Activated naive CD8-positive, alpha-beta T cell (primary cell): ENCODE results near the gene NRXN2.

Source experiments
- H3K27ac Mint-ChIP-seq: one replicate; pipeline ENCODE4 v1.8.0; 2021; ENCODE audit warnings: mixed read lengths
- H3K27me3 Mint-ChIP-seq: one replicate; pipeline ENCODE4 v1.8.0; 2021; ENCODE audit warnings: mixed read lengths
- H3K36me3 Mint-ChIP-seq: one replicate; pipeline ENCODE4 v1.8.0; 2021; ENCODE audit warnings: mixed read lengths
- H3K4me1 Mint-ChIP-seq: one replicate; pipeline ENCODE4 v1.8.0; 2021; ENCODE audit warnings: low read depth, mixed read lengths
- H3K4me3 Mint-ChIP-seq: one replicate; pipeline ENCODE4 v1.8.0; 2021; ENCODE audit warnings: mild to moderate bottlenecking, mixed read lengths
- H3K9me3 Mint-ChIP-seq: one replicate; pipeline ENCODE4 v1.8.0; 2021; ENCODE audit warnings: low read depth, mixed read lengths

The NRXN2 gene

DNA sequence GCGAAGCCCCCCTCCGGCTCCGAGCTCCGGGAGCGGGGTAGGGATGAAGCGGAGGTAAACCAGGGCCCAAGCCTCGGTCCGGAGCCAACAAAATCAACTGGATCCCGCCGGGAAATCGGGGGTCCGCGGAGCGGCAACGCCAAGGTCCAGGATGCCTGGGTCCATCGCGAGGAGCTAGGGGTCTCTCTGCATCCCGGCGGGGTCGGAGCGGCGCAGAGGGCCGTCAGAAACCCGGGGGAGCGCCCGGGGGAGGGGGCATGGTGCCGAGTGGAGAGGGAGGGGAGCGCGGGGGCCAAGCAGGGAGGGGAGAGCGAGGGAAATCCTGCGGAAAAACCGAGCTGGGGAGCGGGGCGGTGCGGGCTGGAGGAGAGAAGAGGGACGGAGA lies 80.1 kb downstream of the NRXN2 start:
- Mint-ChIP-seq H3K27me3 (peaks cover 11% of the 10 kb centered on the region), H3K9me3 (no peaks in the 10 kb centered on the region), H3K27ac (no peak overlapping the region), H3K4me1 (peaks cover 5% of the 10 kb centered on the region), H3K36me3 (no peaks in the 10 kb centered on the region), H3K4me3 (no peak overlapping the region)

DNA sequence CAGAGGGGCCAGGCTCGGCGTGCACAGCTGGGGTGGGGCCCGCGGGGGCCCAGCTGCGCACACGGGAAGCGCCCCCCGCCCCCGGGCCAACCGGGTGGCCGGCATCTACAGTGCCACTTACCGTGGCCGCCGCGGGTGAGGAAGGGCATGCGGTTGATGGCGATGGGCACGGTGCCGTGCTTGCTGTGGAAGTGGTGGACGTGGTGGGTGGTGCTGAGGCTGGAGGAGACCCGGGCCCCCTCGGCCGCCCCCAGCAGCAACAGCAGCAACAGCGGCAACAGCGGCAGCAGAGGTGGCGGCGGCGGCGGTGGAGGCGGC lies 80.6 kb downstream of the NRXN2 start:
- H3K9me3 Mint-ChIP-seq, result no peaks in the 10 kb centered on the region
- no peak overlapping the region for H3K4me3 Mint-ChIP-seq
- H3K4me1 Mint-ChIP-seq, result peaks cover 5% of the 10 kb centered on the region
- no peaks in the 10 kb centered on the region for H3K36me3 Mint-ChIP-seq
- no peak overlapping the region for H3K27ac Mint-ChIP-seq
- peaks cover 11% of the 10 kb centered on the region for H3K27me3 Mint-ChIP-seq

- H3K4me1 Mint-ChIP-seq, result peaks cover 5% of the 10 kb centered on the region
- no peaks in the 10 kb centered on the region for H3K9me3 Mint-ChIP-seq
- H3K36me3 Mint-ChIP-seq, result no peaks in the 10 kb centered on the region
- peaks cover 9% of the 10 kb centered on the region for H3K27me3 Mint-ChIP-seq
- no peak overlapping the region for H3K4me3 Mint-ChIP-seq
- no peak overlapping the region for H3K27ac Mint-ChIP-seq
These were observed 81.2 kb downstream of the NRXN2 start for GRCh38 chr11:64641596-64642417.

GRCh38 chr11:64639885-64640284 lies 83.1 kb downstream of the NRXN2 start:
- peaks cover 13% of the 10 kb centered on the region for H3K27me3 Mint-ChIP-seq
- H3K4me1 Mint-ChIP-seq, result peaks cover 5% of the 10 kb centered on the region
- no peak overlapping the region for H3K4me3 Mint-ChIP-seq
- peaks cover 3% of the 10 kb centered on the region for H3K36me3 Mint-ChIP-seq
- no peaks in the 10 kb centered on the region for H3K9me3 Mint-ChIP-seq
- no peak overlapping the region for H3K27ac Mint-ChIP-seq

DNA sequence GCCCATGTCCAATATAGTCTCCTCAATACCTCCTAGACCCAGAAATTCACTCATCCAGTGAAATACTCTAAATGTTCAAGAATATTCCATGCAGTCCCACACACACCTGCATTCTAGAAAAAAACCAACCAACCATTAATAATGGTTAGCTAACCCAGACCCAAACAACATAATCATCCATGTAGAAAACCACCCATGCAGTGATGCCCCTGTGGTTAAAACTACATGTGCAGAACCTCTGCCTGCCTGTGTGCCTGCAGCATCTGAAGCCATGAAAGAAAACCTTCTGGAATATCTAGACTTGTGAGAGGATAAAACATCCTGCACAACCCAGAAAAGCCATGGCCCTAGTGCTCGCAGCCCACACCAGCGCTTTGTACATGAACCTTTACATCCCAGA lies 84.2 kb downstream of the NRXN2 start:
- Mint-ChIP-seq H3K4me3 (no peak overlapping the region), H3K27ac (no peak overlapping the region), H3K4me1 (peaks cover 8% of the 10 kb centered on the region), H3K27me3 (peaks cover 10% of the 10 kb centered on the region), H3K36me3 (peaks cover 3% of the 10 kb centered on the region), H3K9me3 (no peaks in the 10 kb centered on the region)

DNA sequence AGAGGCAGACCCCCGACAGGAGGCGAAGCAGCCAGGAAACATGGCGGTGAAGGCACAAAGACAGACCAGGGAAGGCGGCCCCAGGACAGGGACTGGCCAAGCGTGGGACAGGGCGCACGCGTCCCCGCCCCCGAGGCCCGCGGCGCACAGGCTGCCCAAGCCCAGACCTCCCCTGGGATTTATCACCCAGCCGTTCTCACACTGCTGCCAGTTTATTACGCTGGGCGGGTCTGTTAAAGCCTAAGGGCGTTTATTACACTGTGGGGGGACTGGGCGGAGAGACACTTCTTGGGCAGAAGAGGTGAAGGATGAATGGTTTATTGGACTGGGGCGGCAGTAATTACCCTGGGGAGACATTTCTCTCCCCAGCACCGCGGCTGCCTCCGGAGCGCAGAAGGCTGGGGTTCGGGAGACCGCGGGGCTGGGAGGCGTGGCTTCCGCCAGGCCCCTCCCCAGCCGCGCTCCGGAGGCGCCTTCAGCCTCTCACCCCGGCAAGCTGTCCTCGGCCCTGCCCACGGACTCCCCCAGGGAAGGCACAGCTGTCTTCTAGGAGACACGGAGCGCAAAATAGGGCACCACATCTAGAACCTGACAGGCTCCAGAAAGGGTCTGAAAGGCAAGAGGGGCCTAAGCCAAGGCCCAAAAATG lies 84.9 kb downstream of the NRXN2 start:
- Mint-ChIP-seq H3K27ac (no peak overlapping the region), H3K4me1 (peaks cover 13% of the 10 kb centered on the region), H3K36me3 (peaks cover 3% of the 10 kb centered on the region), H3K27me3 (peaks cover 8% of the 10 kb centered on the region), H3K9me3 (no peaks in the 10 kb centered on the region), H3K4me3 (no peak overlapping the region)

- Mint-ChIP-seq H3K36me3 (peaks cover 3% of the 10 kb centered on the region), H3K4me1 (peaks cover 13% of the 10 kb centered on the region), H3K27me3 (peaks cover 8% of the 10 kb centered on the region), H3K27ac (no peak overlapping the region), H3K9me3 (no peaks in the 10 kb centered on the region), H3K4me3 (no peak overlapping the region)
These were observed 85.5 kb downstream of the NRXN2 start for GRCh38 chr11:64637334-64638017.

DNA sequence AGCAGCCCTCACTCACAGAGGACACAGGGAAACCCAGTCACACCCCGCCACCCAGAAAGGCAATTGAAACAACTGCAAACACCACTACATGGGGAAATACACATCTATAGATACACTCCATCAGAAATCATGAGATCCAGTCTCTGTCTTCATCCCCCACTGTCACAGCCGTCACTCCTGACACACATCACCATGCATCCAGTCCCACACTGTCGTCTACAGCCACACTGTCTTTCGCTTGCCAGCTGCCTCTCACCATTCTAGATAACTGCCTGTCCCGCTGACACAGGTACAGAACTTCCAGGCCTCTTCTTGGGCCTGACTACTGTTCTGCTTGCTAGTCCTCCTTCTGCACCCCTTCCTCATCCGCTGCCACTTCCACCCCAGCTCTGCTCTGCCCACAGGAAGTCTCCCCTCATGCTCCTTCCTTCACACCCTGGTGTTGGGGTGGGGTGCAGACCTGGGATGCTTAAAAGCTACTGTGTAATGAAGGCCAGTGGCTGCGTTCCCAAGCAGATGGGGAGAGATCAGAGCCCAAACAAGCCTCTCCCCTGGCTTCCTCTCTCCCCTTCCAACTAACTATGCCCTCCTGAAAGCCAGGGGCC lies 89.3 kb downstream of the NRXN2 start:
- Mint-ChIP-seq H3K27ac (peak overlapping the region; percentile 5), H3K36me3 (peaks cover 3% of the 10 kb centered on the region), H3K4me1 (peaks cover 12% of the 10 kb centered on the region), H3K9me3 (no peaks in the 10 kb centered on the region), H3K4me3 (no peak overlapping the region), H3K27me3 (peaks cover 8% of the 10 kb centered on the region)

DNA sequence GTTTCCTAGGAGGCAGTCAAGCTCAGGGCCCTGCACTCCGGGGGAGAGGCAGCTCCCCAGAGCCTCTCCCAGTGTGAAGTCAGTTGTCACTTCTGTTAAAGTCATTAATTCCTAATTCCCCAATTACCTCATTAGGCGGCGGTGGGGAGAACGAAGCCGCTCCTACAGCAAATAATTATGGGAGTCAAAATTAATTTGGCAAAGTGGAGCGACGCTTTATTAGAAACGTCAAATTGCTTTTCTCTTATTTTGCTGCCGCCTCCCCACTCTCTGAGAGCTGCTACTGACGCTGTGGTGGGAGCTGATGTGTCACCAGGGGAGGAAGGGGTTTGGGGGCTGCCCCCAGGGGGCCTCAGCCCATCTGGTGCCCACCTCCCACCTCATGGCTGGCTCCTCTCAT lies 90.3 kb downstream of the NRXN2 start:
- H3K9me3 Mint-ChIP-seq, result no peaks in the 10 kb centered on the region
- H3K4me1 Mint-ChIP-seq, result peaks cover 12% of the 10 kb centered on the region

GRCh38 chr11:64632237-64632636 lies 90.8 kb downstream of the NRXN2 start:
- Mint-ChIP-seq H3K4me3 (no peak overlapping the region), H3K27ac (no peak overlapping the region), H3K27me3 (peaks cover 8% of the 10 kb centered on the region), H3K4me1 (peaks cover 12% of the 10 kb centered on the region), H3K9me3 (no peaks in the 10 kb centered on the region), H3K36me3 (peaks cover 3% of the 10 kb centered on the region)

More for the DNA sequence above, 90.3 kb downstream of the NRXN2 start:
- Mint-ChIP-seq H3K36me3 (peaks cover 3% of the 10 kb centered on the region), H3K27ac (no peak overlapping the region), H3K27me3 (peaks cover 8% of the 10 kb centered on the region), H3K4me3 (no peak overlapping the region)

- H3K4me3 Mint-ChIP-seq, result no peak overlapping the region
These were observed 91.3 kb downstream of the NRXN2 start for GRCh38 chr11:64631675-64632074.

DNA sequence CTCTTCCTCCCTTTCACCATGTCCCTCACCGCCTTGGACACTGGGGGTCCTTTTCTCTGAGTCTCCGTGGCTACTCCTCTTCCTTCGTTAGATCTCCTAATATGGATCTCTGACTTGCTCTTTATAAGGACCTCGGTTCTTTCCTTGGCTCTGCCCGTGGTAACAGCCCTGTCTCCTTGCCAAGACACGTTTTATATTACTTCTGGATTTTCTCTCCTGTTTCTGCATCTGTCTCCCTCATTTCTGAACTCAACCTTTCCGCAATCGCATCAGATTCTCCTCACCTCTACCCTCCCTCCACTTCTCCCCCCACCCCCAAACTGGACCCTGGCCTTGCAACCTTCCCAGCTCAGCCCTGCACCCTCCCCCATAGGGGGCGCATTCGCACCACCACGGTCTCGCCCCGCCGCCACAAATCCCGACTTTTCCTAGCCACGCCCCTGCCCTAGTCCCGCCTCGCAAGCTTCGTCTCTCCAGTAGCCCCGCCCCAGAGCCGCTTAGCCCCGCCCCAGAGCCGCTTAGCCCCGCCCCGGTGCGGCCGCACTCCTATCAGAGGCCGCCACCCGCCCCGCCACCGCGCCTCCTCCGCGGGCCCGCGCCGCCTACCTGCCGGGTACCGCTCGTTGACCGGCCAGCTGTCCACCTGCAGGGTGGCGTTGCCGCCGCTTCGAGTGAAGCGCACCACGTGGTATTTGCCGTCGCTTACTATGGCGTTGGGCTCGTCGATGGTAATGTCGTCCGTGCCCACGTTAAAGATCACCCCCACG lies 93.0 kb downstream of the NRXN2 start:
- H3K4me3 Mint-ChIP-seq, result no peak overlapping the region
- no peak overlapping the region for H3K27ac Mint-ChIP-seq
- H3K36me3 Mint-ChIP-seq, result no peaks in the 10 kb centered on the region
- peaks cover 3% of the 10 kb centered on the region for H3K27me3 Mint-ChIP-seq
- H3K4me1 Mint-ChIP-seq, result peaks cover 12% of the 10 kb centered on the region
- H3K9me3 Mint-ChIP-seq, result no peaks in the 10 kb centered on the region

More at GRCh38 chr11:64631675-64632074, 91.3 kb downstream of the NRXN2 start:
- Mint-ChIP-seq H3K27ac (no peak overlapping the region), H3K36me3 (peaks cover 3% of the 10 kb centered on the region), H3K9me3 (no peaks in the 10 kb centered on the region), H3K4me1 (peaks cover 12% of the 10 kb centered on the region), H3K27me3 (peaks cover 8% of the 10 kb centered on the region)

DNA sequence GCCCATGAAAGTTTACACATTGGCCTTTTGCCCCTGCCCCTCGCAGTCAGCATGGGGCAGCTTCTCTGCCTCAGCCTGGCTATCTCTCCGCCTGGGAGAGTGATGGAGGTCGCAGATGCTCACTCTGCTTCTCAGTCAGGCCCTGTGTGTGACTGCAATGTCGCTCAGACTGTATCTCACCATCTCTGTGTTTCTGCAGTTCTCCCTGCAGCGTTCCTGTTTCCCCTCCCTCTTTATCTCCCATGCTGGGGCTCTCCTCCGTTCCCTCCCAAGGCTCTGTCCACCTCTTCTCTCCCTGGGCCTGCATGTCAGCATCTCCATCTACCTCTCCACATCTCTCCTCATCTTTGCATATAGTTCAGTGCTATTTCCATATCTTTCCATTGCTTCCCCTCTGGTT lies 93.9 kb downstream of the NRXN2 start:
- H3K27me3 Mint-ChIP-seq, result no peaks in the 10 kb centered on the region
- H3K4me1 Mint-ChIP-seq, result peaks cover 9% of the 10 kb centered on the region
- H3K4me3 Mint-ChIP-seq, result no peak overlapping the region
- no peaks in the 10 kb centered on the region for H3K9me3 Mint-ChIP-seq
- H3K36me3 Mint-ChIP-seq, result no peaks in the 10 kb centered on the region
- H3K27ac Mint-ChIP-seq, result no peak overlapping the region

- Mint-ChIP-seq H3K4me3 (no peak overlapping the region), H3K4me1 (peaks cover 4% of the 10 kb centered on the region), H3K27ac (no peak overlapping the region), H3K27me3 (no peaks in the 10 kb centered on the region), H3K36me3 (no peaks in the 10 kb centered on the region), H3K9me3 (no peaks in the 10 kb centered on the region)
These were observed 94.4 kb downstream of the NRXN2 start for GRCh38 chr11:64628596-64628995.
